Breast epithelium (tissue), 4 donors: ENCODE measurements around the gene NAIF1. TPM values are rescaled to one million over a fixed set of nuclear protein-coding genes. Genes with fewer than 3 reads are reported as not detected.

Source experiments
- DNase-seq, 2 donors: peaks; one replicate each; pipeline ENCODE4 v3.0.0-alpha.2; 2019; ENCODE audit warnings: low spot score in 2 of 2
- H3K27ac ChIP-seq, 2 donors: fragments of 200-600 bp; sonication (generic) in 1 of 2; one replicate each; pipeline ENCODE4 v1.5.1; 2016 to 2019; ENCODE audit warnings: mild to moderate bottlenecking in 1 of 2
- H3K27me3 ChIP-seq, 2 donors: fragments of 200-600 bp; sonication (generic) in 1 of 2; one replicate each; pipeline versions ENCODE4 v1.5.1 to v1.6.0; 2017 to 2019; ENCODE audit warnings: control low read depth in 1 of 2, mild to moderate bottlenecking in 1 of 2
- H3K36me3 ChIP-seq: fragments of 200-600 bp; one replicate; pipeline ENCODE4 v1.5.1; 2019
- H3K4me1 ChIP-seq, 2 donors: fragments of 200-600 bp; sonication (generic); one replicate each; pipeline ENCODE4 v1.5.1; 2016 to 2019; ENCODE audit warnings: control low read depth in 1 of 2
- H3K4me3 ChIP-seq, 3 donors: fragments of 200-600 bp; sonication (generic); 1 replicate in 2 of 3; 2 replicates in 1 of 3; pipeline ENCODE4 v1.5.1; 2016 to 2019; ENCODE audit warnings: mild to moderate bottlenecking in 3 of 3, moderate library complexity in 2 of 3
- H3K9me3 ChIP-seq, 2 donors: fragments of 200-600 bp; sonication (generic) in 1 of 2; one replicate each; pipeline ENCODE4 v1.5.1; 2016 to 2019; ENCODE audit warnings: control low read depth in 1 of 2
- POLR2A ChIP-seq: fragments of 450-650 bp; IDR thresholded peaks from one replicate; pipeline ENCODE4 v1.6.1; 2016; ENCODE audit warnings: antibody characterized with exemption, mild to moderate bottlenecking, moderate library complexity
- POLR2AphosphoS5 ChIP-seq, 3 donors: sonication (generic); formaldehyde crosslinking; IDR thresholded peaks; one replicate each; pipeline ENCODE4 v1.6.1; 2017; ENCODE audit warnings: antibody characterized with exemption in 3 of 3
- intact Hi-C: fragments of 100-400 bp; cut with DNase I; formaldehyde crosslinking; loops from one replicate; pipeline ENCODE4 v1.15.1; 2023; ENCODE audit warnings: low total_unique reads
- total RNA-seq, 3 donors: library from RNA; depleted of rRNA; stranded (reverse); fragments of >200 nt; gene quantifications; one replicate each; pipeline ENCODE4 v1.1.0, GENCODE V29; 2016
- TF ChIP-seq, protein P1 (sequence below), 3 donors: fragments of 450-650 bp; IDR thresholded peaks; one replicate each; pipeline ENCODE4 v1.5.1; 2016 to 2017; ENCODE audit warnings: antibody characterized with exemption in 3 of 3, mild to moderate bottlenecking in 3 of 3, moderate library complexity in 3 of 3

NAIF1 gene
- total RNA-seq, 3 donors from 2014 or later: 8.8 to 13.1 (median 11.9) TPM

DNA sequence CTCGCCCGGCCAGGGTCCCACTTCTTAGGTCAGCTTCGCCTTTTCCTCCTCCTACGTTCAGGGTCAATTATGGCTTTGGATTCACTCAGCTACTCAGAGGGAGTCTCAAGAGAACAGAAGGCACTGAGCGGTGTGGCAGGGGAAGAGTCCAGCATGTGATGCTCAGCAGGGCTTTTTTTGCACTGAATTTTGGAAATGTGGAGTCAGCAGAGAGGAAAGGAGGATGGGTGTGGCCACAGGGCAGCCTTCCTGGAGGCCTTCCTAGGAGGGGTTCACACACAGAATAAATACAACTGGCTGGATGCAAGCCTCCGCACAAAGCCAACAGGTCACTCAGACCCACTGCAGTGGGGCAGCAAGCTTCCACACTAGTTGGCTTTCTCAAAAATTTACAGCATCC lies 4.8 kb downstream of the NAIF1 start:
- TF ChIP-seq POLR2A (no peak), POLR2AphosphoS5 (IDR thresholded peaks at IDR 0.05) (no peak)
- TF ChIP-seq, protein P1, sequence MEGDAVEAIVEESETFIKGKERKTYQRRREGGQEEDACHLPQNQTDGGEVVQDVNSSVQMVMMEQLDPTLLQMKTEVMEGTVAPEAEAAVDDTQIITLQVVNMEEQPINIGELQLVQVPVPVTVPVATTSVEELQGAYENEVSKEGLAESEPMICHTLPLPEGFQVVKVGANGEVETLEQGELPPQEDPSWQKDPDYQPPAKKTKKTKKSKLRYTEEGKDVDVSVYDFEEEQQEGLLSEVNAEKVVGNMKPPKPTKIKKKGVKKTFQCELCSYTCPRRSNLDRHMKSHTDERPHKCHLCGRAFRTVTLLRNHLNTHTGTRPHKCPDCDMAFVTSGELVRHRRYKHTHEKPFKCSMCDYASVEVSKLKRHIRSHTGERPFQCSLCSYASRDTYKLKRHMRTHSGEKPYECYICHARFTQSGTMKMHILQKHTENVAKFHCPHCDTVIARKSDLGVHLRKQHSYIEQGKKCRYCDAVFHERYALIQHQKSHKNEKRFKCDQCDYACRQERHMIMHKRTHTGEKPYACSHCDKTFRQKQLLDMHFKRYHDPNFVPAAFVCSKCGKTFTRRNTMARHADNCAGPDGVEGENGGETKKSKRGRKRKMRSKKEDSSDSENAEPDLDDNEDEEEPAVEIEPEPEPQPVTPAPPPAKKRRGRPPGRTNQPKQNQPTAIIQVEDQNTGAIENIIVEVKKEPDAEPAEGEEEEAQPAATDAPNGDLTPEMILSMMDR (IDR thresholded peaks at IDR 0.05): no peak
- no peaks in the 10 kb centered on the region for H3K9me3 ChIP-seq
- H3K4me1 ChIP-seq: peaks cover 9 to 12% of the 10 kb centered on the region in 2 donors
- no peaks in the 10 kb centered on the region for H3K36me3 ChIP-seq
- intact Hi-C loops: no loop called here
- H3K4me3 ChIP-seq: no peak overlapping the region
- no peaks in the 10 kb centered on the region for H3K27me3 ChIP-seq
- no peak for DNase-seq
- peak overlapping the region in 1 of 2 donors; percentile 8 for H3K27ac ChIP-seq

DNA sequence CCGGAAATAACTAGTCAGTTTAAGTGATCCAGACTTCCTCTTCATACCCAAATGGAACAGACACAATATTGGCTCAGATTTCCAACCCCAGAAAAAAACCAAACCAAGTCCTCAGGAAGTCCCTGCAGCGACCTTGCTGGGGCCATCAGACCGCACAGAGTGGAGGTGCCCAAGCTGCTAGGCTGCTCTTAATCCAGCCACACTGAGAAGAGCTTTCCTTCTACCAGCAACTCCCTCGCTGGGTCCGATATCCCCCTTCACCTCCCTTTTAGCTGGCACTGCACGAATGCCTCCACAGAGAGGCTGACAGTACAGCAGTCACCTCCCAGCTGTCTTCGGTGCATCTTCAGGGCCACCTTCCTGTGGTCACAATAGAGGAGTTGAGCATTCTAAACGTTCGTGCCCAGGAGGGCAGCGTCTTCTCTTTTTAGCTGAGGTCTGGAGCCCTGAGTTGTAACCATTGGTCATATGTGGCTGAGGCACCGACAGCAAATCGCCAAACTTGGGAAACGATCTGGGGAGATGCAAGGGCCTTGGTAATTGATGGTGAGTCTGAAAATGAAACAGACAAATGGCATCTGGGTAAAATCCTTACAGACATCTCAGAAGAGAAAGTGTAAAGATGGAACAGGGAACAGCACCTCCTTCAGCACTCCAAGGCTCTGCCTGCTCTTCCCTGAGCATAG lies 5.7 kb downstream of the NAIF1 start:
- peaks cover 5 to 9% of the 10 kb centered on the region in 2 donors for H3K4me1 ChIP-seq

DNA sequence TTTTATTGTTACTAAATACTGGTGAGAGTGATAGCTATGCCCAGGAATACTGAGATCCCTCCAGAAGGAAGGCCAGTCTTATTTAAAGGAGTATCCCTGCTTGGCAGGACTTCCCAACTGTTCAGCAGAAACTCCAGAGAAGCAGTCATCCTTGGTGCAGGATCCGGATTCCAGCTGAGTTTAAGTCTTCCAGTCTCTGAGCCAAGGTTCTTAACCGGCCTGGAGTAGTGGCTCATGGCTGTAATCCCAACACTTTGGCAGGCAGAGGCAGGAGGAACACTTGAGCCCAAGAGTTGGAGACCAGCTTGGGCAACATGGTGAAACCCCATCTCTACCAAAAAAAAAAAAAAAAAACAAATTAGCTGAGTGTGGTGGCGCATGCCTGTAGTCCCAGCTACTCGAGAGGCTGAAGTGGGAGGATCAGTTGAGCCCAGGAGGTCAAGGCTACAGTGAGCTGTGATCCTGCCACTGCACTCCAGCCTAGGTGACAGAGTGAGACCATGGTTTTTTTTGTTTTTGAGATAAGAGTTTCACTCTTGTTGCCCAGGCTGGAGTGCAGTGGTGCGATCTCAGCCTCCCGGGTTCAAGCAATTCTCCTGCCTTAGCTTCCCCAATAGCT lies 7.6 kb downstream of the NAIF1 start:
- DNase-seq: no peak
- Histone ChIP-seq H3K27ac (no peak overlapping the region), H3K27me3 (no peaks in the 10 kb centered on the region), H3K4me1 (peaks cover 0 to 7% of the 10 kb centered on the region in 2 donors), H3K36me3 (no peaks in the 10 kb centered on the region), H3K4me3 (no peak overlapping the region), H3K9me3 (no peaks in the 10 kb centered on the region)
- intact Hi-C loops: no loop called here
- TF ChIP-seq, protein P1 (IDR thresholded peaks at IDR 0.05): no peak
- no peak for TF ChIP-seq POLR2A
- TF ChIP-seq POLR2AphosphoS5 (IDR thresholded peaks at IDR 0.05): no peak

More for the DNA sequence above, 5.7 kb downstream of the NAIF1 start:
- intact Hi-C loops: no loop called here
- no peak for TF ChIP-seq POLR2A
- TF ChIP-seq, protein P1 (IDR thresholded peaks at IDR 0.05): no peak
- TF ChIP-seq POLR2AphosphoS5 (IDR thresholded peaks at IDR 0.05): no peak
- Histone ChIP-seq H3K36me3 (no peaks in the 10 kb centered on the region), H3K9me3 (no peaks in the 10 kb centered on the region), H3K27me3 (no peaks in the 10 kb centered on the region), H3K27ac (peak overlapping the region; percentile 58 to 66), H3K4me3 (no peak overlapping the region)
- DNase-seq: no peak

DNA sequence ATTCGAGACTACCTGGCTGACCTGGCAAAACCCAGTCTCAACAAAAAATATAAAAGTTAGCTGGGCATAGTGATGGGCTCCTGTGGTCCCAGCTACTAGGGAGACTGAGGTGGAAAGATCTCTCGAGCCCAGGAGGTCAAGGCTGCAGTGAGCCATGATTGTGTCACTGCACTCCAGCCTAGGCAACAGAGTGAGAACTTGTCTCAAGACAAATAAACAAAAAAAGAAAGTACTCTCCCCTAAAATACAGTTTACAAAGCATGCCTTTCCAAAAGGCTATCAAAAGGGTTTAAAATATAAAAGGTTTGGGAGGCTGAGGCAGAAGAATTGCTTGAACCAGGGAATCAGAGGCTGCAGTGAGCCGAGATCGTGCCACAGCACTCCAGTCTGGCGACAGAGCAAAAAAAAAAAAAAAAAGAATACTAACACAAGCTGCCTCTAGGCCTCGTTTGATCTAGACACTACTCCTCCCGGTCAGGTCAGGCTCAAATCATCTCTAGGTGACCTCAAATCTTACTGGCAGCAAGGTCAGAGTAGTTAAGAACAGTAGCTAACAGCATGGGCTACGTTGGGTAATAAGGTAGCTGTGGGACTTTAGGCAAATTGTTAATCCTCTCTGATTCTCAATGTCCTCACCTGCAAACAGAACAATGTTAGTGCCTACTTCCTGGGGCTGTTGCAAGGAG lies 9.3 kb downstream of the NAIF1 start:
- Histone ChIP-seq H3K27ac (peak overlapping the region; percentile 79 to 89), H3K4me1 (peaks cover 0 to 7% of the 10 kb centered on the region in 2 donors), H3K27me3 (no peaks in the 10 kb centered on the region), H3K4me3 (no peak overlapping the region), H3K9me3 (no peaks in the 10 kb centered on the region), H3K36me3 (no peaks in the 10 kb centered on the region)
- intact Hi-C loops: no loop called here
- no peak for DNase-seq
- TF ChIP-seq POLR2AphosphoS5 (IDR thresholded peaks at IDR 0.05): no peak
- TF ChIP-seq POLR2A: no peak
- TF ChIP-seq, protein P1 (IDR thresholded peaks at IDR 0.05): no peak
